WTC11 (cell line): ENCODE measurements around the gene SYTL1.
A peak's percentile ranks its signal among the peaks of the same experiment; 100 is the strongest.

Source experiments
- CREM ChIP-seq: sonication (generic); formaldehyde crosslinking; IDR thresholded peaks from 2 replicates; pipeline ENCODE4 v1.8.1; 2022; ENCODE audit warnings: mild to moderate bottlenecking, missing genetic modification reagents, moderate library complexity
- CTCF ChIP-seq: fragments of 200-600 bp; IDR thresholded peaks from 2 replicates; pipeline ENCODE4 v1.8.0; 2022; ENCODE audit warnings: antibody characterized with exemption
- JUN ChIP-seq: sonication (generic); formaldehyde crosslinking; IDR thresholded peaks from 2 replicates; pipeline ENCODE4 v1.8.0; 2023; ENCODE audit warnings: mild to moderate bottlenecking, missing genetic modification reagents
- NFYB ChIP-seq: sonication (generic); formaldehyde crosslinking; conservative IDR thresholded peaks from 2 replicates; pipeline ENCODE4 v1.8.0; 2022; ENCODE audit warnings: low read depth, missing genetic modification reagents
- PRDM15 ChIP-seq: sonication (generic); formaldehyde crosslinking; IDR thresholded peaks from 2 replicates; pipeline ENCODE4 v1.8.0; 2022; ENCODE audit warnings: missing genetic modification reagents
- TCF7 ChIP-seq: sonication (generic); formaldehyde crosslinking; IDR thresholded peaks from 2 replicates; pipeline ENCODE4 v1.8.0; 2022; ENCODE audit warnings: mild to moderate bottlenecking, low read depth, missing genetic modification reagents, moderate library complexity
- TP53 ChIP-seq: sonication (generic); formaldehyde crosslinking; IDR thresholded peaks from 2 replicates; pipeline ENCODE4 v1.8.1; 2023; ENCODE audit warnings: mild to moderate bottlenecking, missing genetic modification reagents

GRCh38 chr1:27372808-27373690, 31.2 kb downstream of the SYTL1 start:
- peak; percentile 48; the same call in 1 of the 2 replicates for TF ChIP-seq CTCF
- TF ChIP-seq TCF7 (CRISPR knock-in tag): no peak
- TF ChIP-seq NFYB: no peak
- no peak for TF ChIP-seq TP53 (CRISPR knock-in tag)
- TF ChIP-seq PRDM15 (CRISPR knock-in tag): peak; percentile 28; the same call in 1 of the 2 replicates
- TF ChIP-seq JUN (CRISPR knock-in tag): no peak
- TF ChIP-seq CREM (CRISPR knock-in tag): no peak
